SK-N-SH (cell line): ENCODE data around the gene SPTLC2. TPM values are rescaled to one million over a fixed set of nuclear protein-coding genes. Genes with fewer than 3 reads are reported as not detected.

Source experiments
- CTCF ChIA-PET: fragments of 300-600, 350-600 bp; formaldehyde crosslinking; extraction: SDS; loops from one replicate; lab custom pipeline; 2021; lab: Yijun Ruan, JAX
- POLR2A ChIA-PET: fragments of 350-600 bp; sonication (Branson Sonifier 250); formaldehyde crosslinking; extraction: SDS; loops from one replicate; lab custom pipeline; 2020; ENCODE audit warnings: antibody characterized with exemption, inconsistent platforms; lab: Yijun Ruan, JAX
- DNase-seq: peaks from one replicate; pipeline ENCODE4 v3.0.0; 2012
- H2AFZ ChIP-seq: fragments of 200-600 bp; sonication (generic); 2 replicates; pipeline ENCODE4 v1.8.1; 2016; ENCODE audit warnings: antibody characterized with exemption, mild to moderate bottlenecking, low read depth
- H3F3A ChIP-seq: fragments of 200-600 bp; sonication (generic); replicated peaks from 2 replicates; pipeline ENCODE3; 2016; ENCODE audit warnings: antibody characterized with exemption, mild to moderate bottlenecking; ENCODE audit not compliant: insufficient read depth
- H3K27ac ChIP-seq, 2 experiments: fragments of 200-500 bp in 1 of 2; fragments of 200-600 bp in 1 of 2; sonication (Bioruptor generic) in 1 of 2; sonication (generic), shearing (Covaris generic) in 1 of 2; 2 replicates each; pipeline versions ENCODE4 v1.5.1 to v1.6.1; 2014 to 2016; ENCODE audit warnings: low read depth in 2 of 2, inconsistent platforms in 1 of 2, low read length in 1 of 2, mild to moderate bottlenecking in 1 of 2, mixed read lengths in 1 of 2
- H3K27me3 ChIP-seq: fragments of 200-600 bp; sonication (generic), shearing (Covaris generic); 2 replicates; pipeline ENCODE4 v1.6.1; 2016; ENCODE audit warnings: mixed run types; ENCODE audit not compliant: insufficient read depth
- H3K36me3 ChIP-seq, 2 experiments: fragments of 200-500 bp in 1 of 2; fragments of 200-600 bp in 1 of 2; sonication (Bioruptor generic) in 1 of 2; sonication (generic) in 1 of 2; replicated peaks in 1 of 2; 2 replicates each; pipeline versions ENCODE3 to v1.5.1; 2014 to 2016; ENCODE audit warnings: low read length in 1 of 2, mild to moderate bottlenecking in 1 of 2; ENCODE audit not compliant: insufficient read depth in 2 of 2, control insufficient read depth in 1 of 2
- H3K4me1 ChIP-seq, 2 experiments: fragments of 200-500 bp in 1 of 2; fragments of 200-600 bp in 1 of 2; sonication (Bioruptor generic) in 1 of 2; sonication (generic), shearing (Covaris generic) in 1 of 2; 2 replicates each; pipeline versions ENCODE4 v1.5.1 to v1.6.1; 2014 to 2016; ENCODE audit warnings: low read depth in 1 of 2, low read length in 1 of 2, mixed run types in 1 of 2; ENCODE audit not compliant: insufficient read depth in 2 of 2, control insufficient read depth in 1 of 2
- H3K4me2 ChIP-seq: fragments of 200-600 bp; sonication (generic), shearing (Covaris generic); 2 replicates; pipeline ENCODE4 v1.6.1; 2017; ENCODE audit warnings: mixed run types
- H3K4me3 ChIP-seq, 2 experiments: fragments of 200-500 bp in 1 of 2; fragments of 200-600 bp in 1 of 2; sonication (Bioruptor generic) in 1 of 2; sonication (generic), shearing (Covaris generic) in 1 of 2; 2 replicates each; pipeline versions ENCODE4 v1.5.1 to v1.8.1; 2014 to 2016; ENCODE audit warnings: low read depth in 2 of 2, inconsistent platforms in 1 of 2, low read length in 1 of 2, mild to moderate bottlenecking in 1 of 2, mixed read lengths in 1 of 2, moderate library complexity in 1 of 2
- H3K79me2 ChIP-seq: fragments of 200-600 bp; sonication (generic); 2 replicates; pipeline ENCODE4 v1.8.1; 2017; ENCODE audit warnings: mild to moderate bottlenecking; ENCODE audit not compliant: insufficient read depth
- H3K9ac ChIP-seq: fragments of 200-600 bp; sonication (generic); 2 replicates; pipeline ENCODE4 v1.6.1; 2017; ENCODE audit warnings: mixed run types
- H3K9me2 ChIP-seq: fragments of 200-600 bp; sonication (generic); 2 replicates; pipeline ENCODE4 v1.6.1; 2017; ENCODE audit warnings: mixed run types
- H3K9me3 ChIP-seq: fragments of 200-600 bp; sonication (generic); 2 replicates; pipeline ENCODE4 v1.6.1; 2017; ENCODE audit warnings: mixed run types, mild to moderate bottlenecking, moderate library complexity
- H4K20me1 ChIP-seq: fragments of 200-600 bp; sonication (generic); 2 replicates; pipeline ENCODE4 v1.6.1; 2017; ENCODE audit warnings: mild to moderate bottlenecking, mixed run types; ENCODE audit not compliant: insufficient read depth
- CHD2 ChIP-seq: fragments of 150-350 bp; IDR thresholded peaks from 2 replicates; pipeline ENCODE4 v1.6.1; 2018; ENCODE audit warnings: low read length; ENCODE audit not compliant: partially characterized antibody
- EP300 ChIP-seq, 2 experiments: IDR thresholded peaks; 2 replicates each; pipeline versions ENCODE4 v1.4.0 to v1.6.1; 2012; ENCODE audit warnings: borderline replicate concordance in 1 of 2, low read depth in 1 of 2, low read length in 1 of 2
- EZH2phosphoT487 ChIP-seq: fragments of 200-600 bp; sonication (generic); IDR thresholded peaks from 2 replicates; pipeline ENCODE4 v1.6.1; 2017; ENCODE audit warnings: low read depth, mixed run types, mild to moderate bottlenecking, antibody characterized with exemption, moderate library complexity, borderline replicate concordance
- FOXM1 ChIP-seq: IDR thresholded peaks from 2 replicates; pipeline ENCODE4 v1.4.0; 2012; ENCODE audit warnings: low read depth, mild to moderate bottlenecking
- GABPA ChIP-seq: IDR thresholded peaks from 2 replicates; pipeline ENCODE4 v1.4.0; 2012; ENCODE audit warnings: low read depth, mild to moderate bottlenecking
- GATA2 ChIP-seq: sonication (generic); formaldehyde crosslinking; IDR thresholded peaks from 2 replicates; pipeline ENCODE4 v1.5.0; 2020; ENCODE audit warnings: mild to moderate bottlenecking, missing genetic modification reagents
- MEF2A ChIP-seq: IDR thresholded peaks from 2 replicates; pipeline ENCODE4 v1.4.0; 2012; ENCODE audit warnings: low read depth, borderline replicate concordance
- PBX3 ChIP-seq: IDR thresholded peaks from 2 replicates; pipeline ENCODE4; 2012
- POLR2AphosphoS5 ChIP-seq: IDR thresholded peaks from 2 replicates; pipeline ENCODE4 v1.6.1; 2012; ENCODE audit warnings: low read depth, low read length
- RAD21 ChIP-seq: IDR thresholded peaks from 2 replicates; pipeline ENCODE4 v1.6.1; 2012; ENCODE audit warnings: mild to moderate bottlenecking, low read length
- RCOR1 ChIP-seq: fragments of 150-350 bp; IDR thresholded peaks from 2 replicates; pipeline ENCODE4 v1.6.1; 2017; ENCODE audit warnings: antibody characterized with exemption, low read length
- REST ChIP-seq: IDR thresholded peaks from 2 replicates; pipeline ENCODE4 v1.6.1; 2012; ENCODE audit warnings: mild to moderate bottlenecking, low read depth, low read length, moderate library complexity
- RFX5 ChIP-seq: IDR thresholded peaks from 2 replicates; pipeline ENCODE4 v1.6.1; 2012; ENCODE audit warnings: mild to moderate bottlenecking, improper control_type of control experiment, low read length
- SMC3 ChIP-seq: IDR thresholded peaks from 2 replicates; pipeline ENCODE4 v1.6.1; 2012; ENCODE audit warnings: low read depth, low read length, improper control_type of control experiment
- WGBS: methylation state at CpG from one replicate; pipeline ENCODE4 v1.1.6; 2017; ENCODE audit warnings: low lambda C conversion rate; 5-methylcytosine and 5-hydroxymethylcytosine counted together
- polyA plus RNA-seq, 3 experiments: library from polyadenylated mRNA; depleted of rRNA; stranded (reverse); fragments of >200 nt; gene quantifications; 2 replicates each; pipeline ENCODE4 v1.2.3, GENCODE V29; 2012

SPTLC2 gene
- polyA plus RNA-seq, 1 of the 3 experiments (the other 2 are of a cell fraction): 10.2 TPM

- Histone ChIP-seq H4K20me1 (no peaks in the 10 kb centered on the region), H3K79me2 (peaks cover 32% of the 10 kb centered on the region), H3K4me3 (no peak overlapping the region), H3K9ac (no peak overlapping the region), H3K4me1 (0 out of 4 replicates have a peak, but pooled peaks cover 0 to 7% of the 10 kb centered on the region in 2 experiments), H2AFZ (no peak overlapping the region), H3F3A (peaks cover 9% of the 10 kb centered on the region), H3K9me3 (no peaks in the 10 kb centered on the region), H3K9me2 (no peaks in the 10 kb centered on the region), H3K36me3 (peaks cover 7 to 33% of the 10 kb centered on the region in 2 experiments), H3K27ac (no peak overlapping the region)
- no peak for DNase-seq
- ChIA-PET POLR2A (no interaction called here), CTCF (interaction anchor here (2.2 to 2.5 kb wide), 2 partner anchors 9 to 83 kb away, joined by 8 to 13 read pairs; no protein-coding TSS in a partner anchor)
- WGBS: 93% methylated on average over 11 of the region's 11 CpGs
- TF ChIP-seq POLR2AphosphoS5: no peak
- TF ChIP-seq MEF2A: no peak
- TF ChIP-seq GABPA: no peak
- TF ChIP-seq PBX3: no peak
- TF ChIP-seq RAD21: no peak
- no peak for TF ChIP-seq GATA2 (CRISPR knock-in tag)
- no peak for TF ChIP-seq RCOR1
- TF ChIP-seq EP300 (IDR thresholded peaks at IDR 0.05; ENCODE audit: borderline replicate concordance in 1 of 2, low read depth in 1 of 2, low read length in 1 of 2): no peak
- no peak for TF ChIP-seq RFX5
- no peak for TF ChIP-seq REST
- TF ChIP-seq CHD2: no peak
- no peak for TF ChIP-seq SMC3
- no peak for TF ChIP-seq FOXM1
- no peak for TF ChIP-seq EZH2phosphoT487
- TF ChIP-seq, all 33 proteins: peak for 0
- no peaks in the 10 kb centered on the region for H3K27me3 ChIP-seq
- H3K4me2 ChIP-seq: no peak overlapping the region
Observed at GRCh38 chr14:77542421-77543239, 73.8 kb downstream of the SPTLC2 start.
